Measurements from ENCODE around the gene PLD1. TPM values are rescaled to one million over a fixed set of nuclear protein-coding genes. Genes with fewer than 3 reads are reported as not detected.
"Not testable (repeated sequence)": the region's sequence is repeated elsewhere in the genome, so short reads cannot be mapped to it uniquely, and the experiment has no call there.

PLD1 gene
- total RNA-seq, 1 donor from 2014 or later = 59.7 TPM

GRCh38 chr3:171666516-171666915, 143.8 kb downstream of the PLD1 start:
- no peak for DNase-seq (ENCODE audit: low spot score)

- DNase-seq (ENCODE audit: low spot score) = no peak
Observed at GRCh38 chr3:171663805-171664204, 146.5 kb downstream of the PLD1 start.

GRCh38 chr3:171661484-171661883, 148.8 kb downstream of the PLD1 start:
- no peak for DNase-seq (ENCODE audit: low spot score)

- DNase-seq (ENCODE audit: low spot score) = no peak
Observed at GRCh38 chr3:171660188-171660587, 150.1 kb downstream of the PLD1 start.

- no peak for DNase-seq (ENCODE audit: low spot score)
Observed at GRCh38 chr3:171658841-171659240, 151.4 kb downstream of the PLD1 start.

GRCh38 chr3:171654809-171655208, 155.5 kb downstream of the PLD1 start:
- peak; percentile 72 for DNase-seq (ENCODE audit: low spot score)

- DNase-seq (ENCODE audit: low spot score) = no peak
Observed at GRCh38 chr3:171654326-171654725, 156.0 kb downstream of the PLD1 start.

- no peak for DNase-seq (ENCODE audit: low spot score)
Observed at GRCh38 chr3:171653701-171654100, 156.6 kb downstream of the PLD1 start.

- DNase-seq (ENCODE audit: low spot score) = no peak
Observed at GRCh38 chr3:171652932-171653331, 157.4 kb downstream of the PLD1 start.

- peak; percentile 21 for DNase-seq (ENCODE audit: low spot score)
Observed at GRCh38 chr3:171649911-171650592, 160.2 kb downstream of the PLD1 start.

- no peak for DNase-seq (ENCODE audit: low spot score)
Observed at GRCh38 chr3:171649267-171649666, 161.0 kb downstream of the PLD1 start.

GRCh38 chr3:171648069-171648468, 162.2 kb downstream of the PLD1 start:
- no peak for DNase-seq (ENCODE audit: low spot score)

- DNase-seq (ENCODE audit: low spot score) = peak; percentile 71
Observed at GRCh38 chr3:171646357-171647133, 163.7 kb downstream of the PLD1 start.

- DNase-seq (ENCODE audit: low spot score) = no peak
Observed at GRCh38 chr3:171644681-171645080, 165.6 kb downstream of the PLD1 start.

GRCh38 chr3:171643681-171644080, 166.6 kb downstream of the PLD1 start:
- DNase-seq (ENCODE audit: low spot score) = no peak

- DNase-seq (ENCODE audit: low spot score) = no peak
Observed at GRCh38 chr3:171643033-171643432, 167.2 kb downstream of the PLD1 start.

GRCh38 chr3:171640520-171641412, 169.5 kb downstream of the PLD1 start:
- DNase-seq (ENCODE audit: low spot score) = peak; percentile 42

GRCh38 chr3:171636666-171637065, 173.6 kb downstream of the PLD1 start:
- DNase-seq (ENCODE audit: low spot score) = no peak

- no peak for DNase-seq (ENCODE audit: low spot score)
Observed at GRCh38 chr3:171632766-171633165, 177.5 kb downstream of the PLD1 start.

- not testable (repeated sequence) for DNase-seq (ENCODE audit: low spot score)
Observed at GRCh38 chr3:171626799-171627198, 183.5 kb downstream of the PLD1 start.

- DNase-seq (ENCODE audit: low spot score) = no peak
Observed at GRCh38 chr3:171622126-171622525, 188.2 kb downstream of the PLD1 start.

- DNase-seq (ENCODE audit: low spot score) = no peak
Observed at GRCh38 chr3:171620825-171621434, 189.4 kb downstream of the PLD1 start.

Data from umbilical cord (tissue), 2 donors.